Gastroesophageal sphincter (tissue), 4 donors: ENCODE data around the gene CANX. TPM values are rescaled to one million over a fixed set of nuclear protein-coding genes. Genes with fewer than 3 reads are reported as not detected.

Source experiments
- ATAC-seq: fragments of 150-250 bp; one replicate; pipeline ENCODE4 v1.9.1; 2016; ENCODE audit warnings: mild to moderate bottlenecking, moderate library complexity
- H3K27ac ChIP-seq, 4 donors: fragments of 200-600 bp; sonication (generic) in 3 of 4; 1 replicate in 3 of 4; 2 replicates in 1 of 4; pipeline ENCODE4 v1.5.1; 2016 to 2019
- H3K27me3 ChIP-seq: fragments of 200-600 bp; sonication (generic); one replicate; pipeline ENCODE4 v1.5.1; 2019
- H3K36me3 ChIP-seq, 2 donors: fragments of 200-600 bp; sonication (generic); one replicate each; pipeline ENCODE4 v1.5.1; 2019; ENCODE audit warnings: control low read depth in 1 of 2
- H3K4me1 ChIP-seq, 3 donors: fragments of 200-600 bp; sonication (generic); 1 replicate in 2 of 3; 2 replicates in 1 of 3; pipeline ENCODE4 v1.5.1; 2016 to 2019; ENCODE audit warnings: control low read depth in 2 of 3
- H3K4me3 ChIP-seq, 2 donors: fragments of 200-600 bp; sonication (generic); one replicate each; pipeline ENCODE4 v1.5.1; 2019; ENCODE audit warnings: mild to moderate bottlenecking in 1 of 2, moderate library complexity in 1 of 2
- H3K9me3 ChIP-seq, 3 donors: fragments of 200-600 bp; sonication (generic); one replicate each; pipeline ENCODE4 v1.5.1; 2017 to 2019; ENCODE audit warnings: control low read depth in 2 of 3
- EP300 ChIP-seq: sonication (generic); formaldehyde crosslinking; IDR thresholded peaks from one replicate; pipeline ENCODE4 v1.6.1; 2017; ENCODE audit warnings: antibody characterized with exemption, mild to moderate bottlenecking
- POLR2A ChIP-seq, 2 donors: fragments of 450-650 bp; IDR thresholded peaks; one replicate each; pipeline ENCODE4 v1.6.1; 2017; ENCODE audit warnings: antibody characterized with exemption in 2 of 2, mild to moderate bottlenecking in 2 of 2, moderate library complexity in 1 of 2
- POLR2AphosphoS5 ChIP-seq: sonication (generic); formaldehyde crosslinking; IDR thresholded peaks from one replicate; pipeline ENCODE4 v1.6.1; 2017; ENCODE audit warnings: antibody characterized with exemption
- WGBS, 2 donors: methylation state at CpG; one replicate each; pipeline ENCODE4 v1.1.5; 2018; ENCODE audit warnings: low coverage in 1 of 2; 5-methylcytosine and 5-hydroxymethylcytosine counted together
- total RNA-seq, 4 donors: library from RNA; depleted of rRNA; stranded (reverse); fragments of >200 nt; gene quantifications; one replicate each; pipeline ENCODE4 v1.1.0, GENCODE V29; 2016
- TF ChIP-seq, protein P1 (sequence below), 4 experiments: fragments of 200-600 bp in 2 of 4; fragments of 450-650 bp in 2 of 4; sonication (generic) in 1 of 4; IDR thresholded peaks; one replicate each; pipeline ENCODE4 v1.5.1; 2017 to 2019; ENCODE audit warnings: antibody characterized with exemption in 4 of 4, mild to moderate bottlenecking in 2 of 4, moderate library complexity in 2 of 4

CANX gene
- total RNA-seq, 4 donors from 2014 or later: 281 to 400 (median 342) TPM

GRCh38 chr5:179697993-179698934 is 503 bp upstream of the CANX start:
- TF ChIP-seq, protein P1, sequence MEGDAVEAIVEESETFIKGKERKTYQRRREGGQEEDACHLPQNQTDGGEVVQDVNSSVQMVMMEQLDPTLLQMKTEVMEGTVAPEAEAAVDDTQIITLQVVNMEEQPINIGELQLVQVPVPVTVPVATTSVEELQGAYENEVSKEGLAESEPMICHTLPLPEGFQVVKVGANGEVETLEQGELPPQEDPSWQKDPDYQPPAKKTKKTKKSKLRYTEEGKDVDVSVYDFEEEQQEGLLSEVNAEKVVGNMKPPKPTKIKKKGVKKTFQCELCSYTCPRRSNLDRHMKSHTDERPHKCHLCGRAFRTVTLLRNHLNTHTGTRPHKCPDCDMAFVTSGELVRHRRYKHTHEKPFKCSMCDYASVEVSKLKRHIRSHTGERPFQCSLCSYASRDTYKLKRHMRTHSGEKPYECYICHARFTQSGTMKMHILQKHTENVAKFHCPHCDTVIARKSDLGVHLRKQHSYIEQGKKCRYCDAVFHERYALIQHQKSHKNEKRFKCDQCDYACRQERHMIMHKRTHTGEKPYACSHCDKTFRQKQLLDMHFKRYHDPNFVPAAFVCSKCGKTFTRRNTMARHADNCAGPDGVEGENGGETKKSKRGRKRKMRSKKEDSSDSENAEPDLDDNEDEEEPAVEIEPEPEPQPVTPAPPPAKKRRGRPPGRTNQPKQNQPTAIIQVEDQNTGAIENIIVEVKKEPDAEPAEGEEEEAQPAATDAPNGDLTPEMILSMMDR (IDR thresholded peaks at IDR 0.05): peak in 1 of 4 experiments; percentile 12
- TF ChIP-seq EP300 (no peak), POLR2A (IDR thresholded peaks at IDR 0.05) (peak; percentile 76 to 84), POLR2AphosphoS5 (peak; percentile 89)
- no peaks in the 10 kb centered on the region for H3K27me3 ChIP-seq
- H3K9me3 ChIP-seq: no peaks in the 10 kb centered on the region
- peak; percentile 98 for ATAC-seq
- 4 to 10% methylated on average over 5 to 18 of the region's 72 CpGs for WGBS, 2 donors
- peaks cover 0 to 56% (median 15%) of the 10 kb centered on the region in 3 donors for H3K4me1 ChIP-seq
- peak overlapping the region; percentile 80 to 97 (median 96) for H3K27ac ChIP-seq
- peaks cover 0 to 8% of the 10 kb centered on the region in 2 donors for H3K36me3 ChIP-seq
- peak overlapping the region; percentile 84 to 97 for H3K4me3 ChIP-seq

- Histone ChIP-seq H3K36me3 (peaks cover 0 to 16% of the 10 kb centered on the region in 2 donors), H3K27me3 (no peaks in the 10 kb centered on the region), H3K9me3 (no peaks in the 10 kb centered on the region), H3K27ac (peak overlapping the region; percentile 92 to 97 (median 96)), H3K4me1 (peaks cover 0 to 61% (median 15%) of the 10 kb centered on the region in 3 donors), H3K4me3 (peak overlapping the region; percentile 84 to 97)
- WGBS, 2 donors: 0 to 2% methylated on average over 15 to 16 of the region's 19 CpGs
- no peak for TF ChIP-seq EP300
- TF ChIP-seq POLR2A (IDR thresholded peaks at IDR 0.05): no peak
- TF ChIP-seq, protein P1 (IDR thresholded peaks at IDR 0.05): no peak
- TF ChIP-seq POLR2AphosphoS5: no peak
- ATAC-seq: no peak
These were observed 960 bp downstream of the CANX start for GRCh38 chr5:179699616-179700237.

GRCh38 chr5:179700401-179700918 is 1.7 kb downstream of the CANX start:
- Histone ChIP-seq H3K4me3 (peak overlapping the region in 1 of 2 donors; percentile 97), H3K27ac (peak overlapping the region in 2 of 4 donors; percentile 96 to 97), H3K9me3 (no peaks in the 10 kb centered on the region), H3K36me3 (peaks cover 0 to 23% of the 10 kb centered on the region in 2 donors), H3K27me3 (no peaks in the 10 kb centered on the region), H3K4me1 (peaks cover 0 to 64% (median 15%) of the 10 kb centered on the region in 3 donors)
- ATAC-seq: no peak
- TF ChIP-seq, protein P1 (IDR thresholded peaks at IDR 0.05): no peak
- TF ChIP-seq POLR2A (IDR thresholded peaks at IDR 0.05) (no peak), EP300 (no peak), POLR2AphosphoS5 (no peak)
- WGBS, 2 donors: 14 to 45% methylated on average over 3 to 7 of the region's 7 CpGs

DNA sequence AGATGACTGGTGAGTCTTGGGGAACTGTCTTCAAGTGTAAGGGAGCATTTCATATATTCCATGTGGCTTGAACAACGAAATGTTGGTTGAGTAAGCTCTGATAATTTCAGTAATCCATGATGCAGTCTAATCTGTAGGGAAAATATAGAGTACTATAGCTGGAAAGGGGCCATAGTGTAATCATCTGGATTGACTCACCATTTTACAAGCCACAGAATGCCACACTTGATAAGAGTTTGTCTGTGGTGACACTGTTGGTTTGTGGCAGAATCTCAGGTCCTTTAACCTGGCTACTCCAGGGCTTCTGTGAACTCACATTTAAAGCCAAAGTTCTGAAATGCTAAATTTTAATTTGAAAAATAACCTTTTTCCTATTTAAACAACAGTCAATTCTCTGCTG is 17.5 kb downstream of the CANX start:
- Histone ChIP-seq H3K9me3 (no peaks in the 10 kb centered on the region), H3K4me1 (no peaks in the 10 kb centered on the region), H3K27me3 (no peaks in the 10 kb centered on the region), H3K4me3 (no peak overlapping the region), H3K27ac (no peak overlapping the region), H3K36me3 (peaks cover 3 to 95% of the 10 kb centered on the region in 2 donors)
- TF ChIP-seq EP300 (no peak), POLR2A (IDR thresholded peaks at IDR 0.05) (no peak), POLR2AphosphoS5 (no peak)
- TF ChIP-seq, protein P1 (IDR thresholded peaks at IDR 0.05): no peak
- 86 to 100% methylated on average over 1 of the region's 1 CpG for WGBS, 2 donors
- ATAC-seq: no peak
